Stimulated activated naive CD8-positive, alpha-beta T cell treated with anti-CD3 and anti-CD28 coated beads, Interleukin-15, Interleukin-2, amounts not matched to agents 100 ng/mL and 50 ng/mL, for 24 hours (primary cell): ENCODE data around the gene TSSK2.
A peak's percentile ranks its signal among the peaks of the same experiment; 100 is the strongest.

Experiments used
- H3K27ac Mint-ChIP-seq: one replicate; pipeline ENCODE4 v1.8.0; 2021; ENCODE audit warnings: mild to moderate bottlenecking, mixed read lengths
- H3K27me3 Mint-ChIP-seq: one replicate; pipeline ENCODE4 v1.8.0; 2021; ENCODE audit warnings: mixed read lengths
- H3K36me3 Mint-ChIP-seq: one replicate; pipeline ENCODE4 v1.8.0; 2021; ENCODE audit warnings: low read depth, mixed read lengths
- H3K4me1 Mint-ChIP-seq: one replicate; pipeline ENCODE4 v1.8.0; 2021; ENCODE audit warnings: low read depth, mixed read lengths
- H3K4me3 Mint-ChIP-seq: one replicate; pipeline ENCODE4 v1.8.0; 2021; ENCODE audit warnings: mild to moderate bottlenecking, mixed read lengths
- H3K9me3 Mint-ChIP-seq: one replicate; pipeline ENCODE4 v1.8.0; 2021; ENCODE audit warnings: mixed read lengths

TSSK2 gene

DNA sequence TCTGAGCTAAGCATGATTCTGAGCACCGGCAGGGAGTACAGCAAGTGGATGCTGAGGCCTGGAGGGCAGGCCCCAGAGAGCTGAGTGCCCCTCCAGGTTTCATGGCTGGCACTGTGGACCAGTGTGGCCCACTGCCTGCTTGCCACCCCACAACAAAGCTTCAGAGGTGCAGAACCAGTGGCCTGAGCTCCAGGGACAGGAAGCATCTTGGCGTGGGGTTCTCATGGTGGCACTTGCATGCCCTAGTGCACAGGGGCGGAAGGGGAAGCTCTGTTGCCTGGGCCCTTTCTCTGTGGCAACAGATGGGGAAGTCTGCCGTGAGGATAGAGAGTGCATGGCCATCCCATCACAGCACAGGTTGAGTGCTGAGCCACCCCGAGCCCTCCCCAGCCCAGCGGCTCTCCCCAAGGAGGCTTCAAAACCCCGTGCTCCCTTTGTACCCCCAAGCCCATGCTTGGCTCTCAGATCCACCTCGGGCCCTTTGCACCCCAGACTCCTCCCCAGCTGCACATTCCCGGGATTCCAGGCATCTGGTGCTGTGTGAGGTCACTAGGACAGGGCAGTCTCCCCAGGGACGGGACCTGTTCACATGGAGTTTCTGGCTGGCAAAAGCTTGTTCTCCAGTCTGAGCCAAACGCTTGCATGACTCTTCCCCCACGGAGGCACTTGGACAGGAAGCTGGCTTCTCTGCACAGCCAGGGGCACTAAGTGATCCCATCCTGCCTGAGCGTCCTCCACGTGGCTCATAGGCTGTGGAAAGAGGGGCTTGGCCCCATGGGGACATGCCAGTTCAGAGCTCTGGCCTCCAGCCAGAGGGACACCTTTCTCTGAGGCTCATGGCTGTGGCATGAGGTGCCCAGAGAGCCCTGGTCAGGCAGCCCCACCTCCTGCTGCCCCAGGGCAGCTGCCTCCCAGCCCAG, 43.3 kb downstream of the TSSK2 start:
- peaks cover 11% of the 10 kb centered on the region for H3K27me3 Mint-ChIP-seq
- no peak overlapping the region for H3K27ac Mint-ChIP-seq
- peaks cover 39% of the 10 kb centered on the region for H3K4me1 Mint-ChIP-seq
- no peaks in the 10 kb centered on the region for H3K9me3 Mint-ChIP-seq
- H3K36me3 Mint-ChIP-seq: peaks cover 12% of the 10 kb centered on the region
- H3K4me3 Mint-ChIP-seq: no peak overlapping the region

DNA sequence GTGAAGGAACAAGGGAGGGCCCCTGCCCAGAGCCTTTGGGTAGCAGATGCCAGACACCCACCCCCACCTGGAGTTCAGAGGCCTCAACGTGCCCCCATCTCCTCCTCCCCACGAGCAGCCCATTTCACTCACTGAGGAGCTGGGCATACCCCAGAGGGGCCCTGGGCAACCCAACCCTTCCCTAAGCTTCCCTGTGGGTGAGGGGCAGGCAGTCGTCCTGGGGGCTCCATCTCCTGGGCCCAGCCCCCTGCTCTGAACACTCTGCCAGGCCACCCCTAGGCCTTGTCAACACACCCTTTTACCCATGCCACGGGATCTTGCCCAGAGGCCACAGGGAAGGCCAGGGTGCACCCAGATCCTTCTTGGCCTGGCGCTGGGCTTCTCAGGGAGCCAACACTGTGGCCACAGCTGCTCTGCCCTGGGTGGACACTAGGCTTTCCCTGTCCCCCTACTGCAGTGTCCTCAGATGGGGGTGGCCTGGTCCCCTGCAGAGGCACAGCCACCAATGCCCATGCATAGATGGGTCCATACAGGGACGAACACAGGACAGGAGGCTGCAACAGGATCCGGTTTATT, 44.0 kb downstream of the TSSK2 start:
- Mint-ChIP-seq H3K4me3 (no peak overlapping the region), H3K27me3 (peaks cover 7% of the 10 kb centered on the region), H3K27ac (no peak overlapping the region), H3K9me3 (no peaks in the 10 kb centered on the region), H3K36me3 (peaks cover 12% of the 10 kb centered on the region), H3K4me1 (peaks cover 40% of the 10 kb centered on the region)

DNA sequence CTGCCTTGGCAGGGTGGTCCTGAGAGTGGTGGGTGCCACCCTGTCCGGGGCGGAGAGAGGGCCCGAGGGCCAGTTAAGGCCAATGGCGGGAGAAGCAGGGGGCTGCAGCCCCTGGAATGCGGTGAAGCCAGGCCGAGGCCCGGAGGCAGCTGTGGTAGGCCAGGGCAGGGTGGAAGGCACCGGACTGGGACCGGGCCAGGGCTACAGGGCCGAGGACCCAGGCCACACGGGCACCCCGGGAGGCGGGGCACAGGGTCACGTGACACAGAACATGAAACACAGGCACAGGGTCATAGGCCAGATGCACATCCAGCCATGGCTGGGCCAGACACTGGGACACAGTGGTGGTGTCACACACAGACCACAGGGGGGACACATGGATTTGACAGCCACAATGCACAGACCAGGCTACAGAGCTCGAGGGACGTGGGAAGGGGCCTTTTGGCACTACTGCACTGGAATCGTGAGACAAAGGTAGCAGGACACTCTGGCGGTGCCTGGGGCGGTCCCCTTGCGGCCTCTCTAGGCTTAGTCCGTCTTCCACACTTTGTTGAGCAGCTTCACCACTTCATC, 44.6 kb downstream of the TSSK2 start:
- peaks cover 3% of the 10 kb centered on the region for H3K27me3 Mint-ChIP-seq
- H3K9me3 Mint-ChIP-seq: no peaks in the 10 kb centered on the region
- H3K36me3 Mint-ChIP-seq: peaks cover 12% of the 10 kb centered on the region
- H3K27ac Mint-ChIP-seq: no peak overlapping the region
- H3K4me3 Mint-ChIP-seq: no peak overlapping the region
- H3K4me1 Mint-ChIP-seq: peaks cover 34% of the 10 kb centered on the region

DNA sequence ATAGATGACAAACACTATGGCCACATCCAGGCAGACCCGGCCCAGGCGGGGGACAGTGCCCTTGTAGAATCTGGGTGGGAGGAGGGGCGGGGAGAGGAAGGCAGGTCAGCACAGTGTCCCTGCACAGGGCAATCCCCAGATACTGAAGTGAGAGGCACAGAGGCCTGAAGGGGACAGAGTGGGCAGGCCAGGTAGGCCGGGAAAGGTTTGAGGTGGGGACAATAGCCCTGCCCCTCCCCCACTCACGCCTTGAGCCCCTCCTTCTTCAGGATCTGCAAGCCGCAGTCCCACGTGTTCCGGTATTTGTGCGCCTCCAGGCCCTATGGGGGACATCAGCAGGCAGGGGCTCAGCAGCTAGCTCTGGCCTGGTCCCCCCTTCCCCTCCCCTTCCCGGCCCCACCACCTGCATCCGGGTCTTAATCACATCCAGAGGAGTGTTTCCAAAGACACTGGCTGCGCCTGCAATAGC, 45.1 kb downstream of the TSSK2 start:
- Mint-ChIP-seq H3K9me3 (no peaks in the 10 kb centered on the region), H3K4me3 (no peak overlapping the region), H3K4me1 (peaks cover 33% of the 10 kb centered on the region), H3K36me3 (peaks cover 12% of the 10 kb centered on the region), H3K27me3 (no peaks in the 10 kb centered on the region), H3K27ac (no peak overlapping the region)

DNA sequence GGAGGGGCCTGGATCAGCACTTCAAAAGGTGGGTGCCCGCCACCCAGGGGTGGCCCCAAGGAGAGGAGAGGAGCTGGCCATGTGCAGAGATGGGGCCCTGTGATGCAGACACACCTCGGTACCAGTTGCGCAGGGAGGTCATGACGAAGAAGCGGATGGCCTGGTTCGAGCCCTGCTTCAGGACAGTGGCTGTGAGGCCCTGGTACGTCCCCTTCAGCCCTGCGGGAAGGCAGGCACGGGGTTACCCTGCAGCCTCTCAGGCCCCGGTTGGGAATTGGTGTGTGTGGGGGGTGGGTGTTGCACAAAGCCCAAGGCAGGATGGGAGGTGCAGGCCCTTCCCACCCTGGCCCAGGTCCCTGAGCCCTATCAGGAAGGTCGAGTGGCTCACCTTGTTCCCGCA, 45.6 kb downstream of the TSSK2 start:
- Mint-ChIP-seq H3K4me1 (peaks cover 35% of the 10 kb centered on the region), H3K36me3 (peaks cover 12% of the 10 kb centered on the region), H3K27me3 (no peaks in the 10 kb centered on the region), H3K9me3 (no peaks in the 10 kb centered on the region), H3K27ac (no peak overlapping the region), H3K4me3 (peak overlapping the region; percentile 56)

DNA sequence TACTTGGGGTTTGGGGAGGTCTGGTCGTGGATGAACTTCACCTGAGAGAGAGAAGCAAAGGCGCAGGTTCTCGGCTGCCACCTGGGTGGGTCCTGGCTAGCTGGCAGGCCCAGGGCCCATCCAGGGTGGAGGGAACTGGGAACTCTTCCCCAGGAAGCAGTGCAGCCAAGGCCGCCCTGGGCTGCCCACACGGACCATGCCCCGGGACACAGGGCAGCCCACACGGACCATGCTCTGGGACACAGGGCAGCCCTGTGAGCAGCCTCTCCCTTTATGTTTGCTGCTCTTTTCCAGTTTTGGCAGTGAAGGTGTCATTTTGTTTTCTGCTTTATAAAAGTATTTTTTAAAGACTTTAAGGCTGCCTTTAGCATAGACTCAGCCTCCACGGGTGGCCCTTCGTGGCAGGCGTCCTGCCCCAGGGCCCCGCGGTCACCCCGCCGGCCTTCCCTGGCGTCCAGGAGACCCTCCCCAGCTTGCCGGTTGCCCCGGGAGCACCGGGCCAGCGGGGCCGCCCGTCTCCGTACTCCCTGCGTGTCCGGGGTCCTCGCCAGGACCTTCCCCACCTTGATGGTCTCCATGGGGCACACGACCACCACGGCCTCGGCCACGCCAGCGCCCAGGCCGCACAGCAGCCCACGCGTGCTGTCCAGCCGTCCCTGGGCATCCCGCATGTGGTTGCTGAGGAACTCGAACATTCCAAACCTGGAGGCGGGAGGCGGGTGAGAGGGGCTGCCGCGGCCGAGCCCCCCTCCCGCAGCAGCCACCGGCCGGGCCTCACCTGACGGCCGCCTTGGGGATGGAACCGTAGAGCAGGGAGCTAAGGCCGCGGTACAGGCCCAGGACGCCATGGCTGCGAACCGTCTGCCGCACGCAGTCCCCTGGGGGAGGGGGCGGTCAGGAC, 46.3 kb downstream of the TSSK2 start:
- H3K4me1 Mint-ChIP-seq: peaks cover 38% of the 10 kb centered on the region
- no peak overlapping the region for H3K27ac Mint-ChIP-seq
- H3K4me3 Mint-ChIP-seq: peak overlapping the region; percentile 75
- H3K9me3 Mint-ChIP-seq: no peaks in the 10 kb centered on the region
- peaks cover 8% of the 10 kb centered on the region for H3K36me3 Mint-ChIP-seq
- H3K27me3 Mint-ChIP-seq: no peaks in the 10 kb centered on the region

DNA sequence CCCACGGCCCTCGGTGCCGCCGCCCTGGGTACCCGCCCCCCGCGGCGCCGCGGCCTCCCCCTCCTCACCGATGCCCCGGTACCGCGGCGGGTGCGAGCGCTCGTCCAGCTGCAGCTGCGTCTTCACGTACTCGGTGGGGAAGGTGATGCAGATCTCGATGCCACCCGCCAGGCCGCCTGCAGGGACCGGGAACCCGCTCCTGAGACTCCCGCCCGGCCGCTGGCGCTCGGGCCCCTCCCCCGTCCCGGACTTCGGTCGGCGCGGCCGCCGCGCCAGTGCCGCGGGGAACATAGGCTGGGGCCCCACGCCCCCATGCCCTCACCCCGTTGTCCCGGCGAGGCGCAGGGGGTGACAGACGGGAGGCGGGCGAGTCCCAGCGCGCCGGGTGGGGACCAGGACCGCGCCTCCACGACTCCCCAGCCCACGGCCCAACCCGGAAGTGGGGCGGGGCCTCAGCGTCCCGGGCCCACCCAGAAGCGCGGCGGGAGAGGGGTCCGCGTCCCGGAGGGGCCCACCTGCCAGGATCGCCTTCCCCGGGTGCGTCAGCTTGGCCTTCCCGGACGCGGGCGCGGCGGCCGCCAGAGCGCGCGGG, 47.1 kb downstream of the TSSK2 start:
- Mint-ChIP-seq H3K27ac (no peak overlapping the region), H3K27me3 (no peaks in the 10 kb centered on the region), H3K36me3 (peaks cover under 1% of the 10 kb centered on the region), H3K9me3 (no peaks in the 10 kb centered on the region), H3K4me1 (peaks cover 33% of the 10 kb centered on the region), H3K4me3 (peak overlapping the region; percentile 58)

DNA sequence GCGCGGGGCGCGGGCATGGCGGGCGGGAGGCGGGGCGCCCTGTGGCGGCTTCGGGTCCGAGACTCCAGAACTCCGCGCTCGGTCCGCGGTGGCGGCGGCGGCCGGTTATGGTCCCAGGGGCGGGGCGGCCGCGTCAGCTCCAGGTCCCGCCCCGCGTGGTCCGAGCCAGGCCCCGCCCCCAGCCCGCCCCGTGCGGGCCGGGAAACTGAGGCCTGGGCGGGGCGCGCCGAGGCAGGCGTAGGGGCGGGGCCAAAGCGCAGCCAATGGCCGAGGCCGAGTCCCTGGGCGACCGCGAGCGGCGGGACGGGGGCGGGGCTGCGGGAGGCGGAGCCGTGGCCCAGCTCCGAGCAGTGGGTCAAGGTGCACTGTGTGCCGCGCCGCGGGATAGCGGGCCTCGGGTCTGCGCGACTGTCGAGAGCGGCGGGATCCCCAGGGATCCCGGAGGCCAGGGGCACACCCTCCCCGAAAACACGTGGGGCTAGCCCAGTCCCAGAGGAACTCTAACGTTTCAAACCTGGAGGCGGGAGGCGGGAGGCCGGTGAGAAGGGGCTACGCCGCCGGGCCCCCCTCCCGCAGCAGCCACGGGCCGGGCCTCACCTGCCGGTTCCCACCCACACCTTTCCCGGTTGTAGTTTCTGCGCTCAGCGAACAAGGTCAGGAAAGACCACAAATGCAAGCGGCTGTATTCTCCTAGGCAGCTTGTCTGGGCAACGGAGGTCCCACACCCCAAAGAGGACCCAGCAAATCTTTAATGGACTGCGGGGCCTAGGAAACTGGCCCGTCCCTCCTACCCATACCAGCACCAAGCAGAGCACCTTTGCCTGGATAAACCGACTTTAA, 47.8 kb downstream of the TSSK2 start, which contains the start of gene SLC25A1:
Gene SLC25A1, minus strand, starts transcription at position 80 of the 840 bp plus-strand sequence. Its CDS starts 63 bp downstream, at position 17.
- peaks cover 27% of the 10 kb centered on the region for H3K4me1 Mint-ChIP-seq
- H3K9me3 Mint-ChIP-seq: no peaks in the 10 kb centered on the region
- peak within 1 kb of the TSS; percentile 26 for H3K27ac Mint-ChIP-seq
- no peaks in the 10 kb centered on the region for H3K27me3 Mint-ChIP-seq
- no peaks in the 10 kb centered on the region for H3K36me3 Mint-ChIP-seq
- peak within 1 kb of the TSS; percentile 82 for H3K4me3 Mint-ChIP-seq

DNA sequence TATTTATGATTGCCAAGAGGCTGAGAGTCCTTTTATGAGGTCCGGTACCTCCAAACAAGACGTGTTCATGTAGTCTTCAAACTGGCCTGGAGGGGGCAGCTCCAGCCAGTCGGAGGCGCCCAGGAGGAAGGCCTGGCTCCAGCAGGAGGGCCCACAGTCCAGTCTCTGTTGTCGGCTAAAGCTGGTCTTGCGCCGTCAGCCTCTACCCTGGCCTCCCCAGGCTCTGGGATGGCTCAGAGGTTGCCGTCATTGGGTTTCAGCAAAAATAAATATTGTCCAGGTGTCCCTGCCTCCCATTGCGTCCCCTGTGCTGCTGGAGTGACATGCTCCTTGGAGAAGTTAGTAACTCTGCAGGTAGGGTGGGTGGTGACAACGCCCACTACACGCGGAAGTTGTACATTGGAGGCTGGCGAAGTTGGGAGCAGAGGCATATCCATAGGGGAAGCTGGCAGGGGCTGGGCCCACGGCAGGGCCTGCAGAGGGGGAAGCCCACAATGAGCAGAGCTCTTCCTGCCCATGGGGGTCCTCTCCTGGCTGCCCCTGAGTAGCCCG, 48.5 kb downstream of the TSSK2 start:
- Mint-ChIP-seq H3K4me3 (peak overlapping the region; percentile 82), H3K36me3 (no peaks in the 10 kb centered on the region), H3K27me3 (no peaks in the 10 kb centered on the region), H3K4me1 (peaks cover 24% of the 10 kb centered on the region), H3K9me3 (no peaks in the 10 kb centered on the region), H3K27ac (peak overlapping the region; percentile 26)

DNA sequence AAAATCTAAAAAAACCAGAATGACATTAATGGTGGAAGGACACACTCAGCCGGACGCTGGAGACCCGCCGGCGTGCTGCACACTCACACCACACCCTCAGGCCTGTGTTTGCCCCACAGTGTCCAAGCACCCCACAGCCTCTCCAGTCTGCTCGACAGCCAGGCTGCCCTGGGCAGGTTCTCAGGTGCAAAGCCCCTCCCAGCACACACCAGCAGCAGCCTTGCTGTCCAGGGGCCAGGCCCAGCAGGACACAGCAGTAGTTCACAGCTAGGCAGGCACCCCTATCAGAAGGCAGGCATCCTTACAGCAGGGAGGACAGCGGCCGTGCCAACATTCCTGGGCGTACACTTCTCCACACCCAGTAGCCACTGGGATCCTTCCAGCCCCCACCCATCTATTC, 49.1 kb downstream of the TSSK2 start:
- H3K4me3 Mint-ChIP-seq: no peak overlapping the region
- H3K27me3 Mint-ChIP-seq: no peaks in the 10 kb centered on the region
- no peaks in the 10 kb centered on the region for H3K36me3 Mint-ChIP-seq
- peaks cover 23% of the 10 kb centered on the region for H3K4me1 Mint-ChIP-seq
- H3K9me3 Mint-ChIP-seq: no peaks in the 10 kb centered on the region
- no peak overlapping the region for H3K27ac Mint-ChIP-seq

DNA sequence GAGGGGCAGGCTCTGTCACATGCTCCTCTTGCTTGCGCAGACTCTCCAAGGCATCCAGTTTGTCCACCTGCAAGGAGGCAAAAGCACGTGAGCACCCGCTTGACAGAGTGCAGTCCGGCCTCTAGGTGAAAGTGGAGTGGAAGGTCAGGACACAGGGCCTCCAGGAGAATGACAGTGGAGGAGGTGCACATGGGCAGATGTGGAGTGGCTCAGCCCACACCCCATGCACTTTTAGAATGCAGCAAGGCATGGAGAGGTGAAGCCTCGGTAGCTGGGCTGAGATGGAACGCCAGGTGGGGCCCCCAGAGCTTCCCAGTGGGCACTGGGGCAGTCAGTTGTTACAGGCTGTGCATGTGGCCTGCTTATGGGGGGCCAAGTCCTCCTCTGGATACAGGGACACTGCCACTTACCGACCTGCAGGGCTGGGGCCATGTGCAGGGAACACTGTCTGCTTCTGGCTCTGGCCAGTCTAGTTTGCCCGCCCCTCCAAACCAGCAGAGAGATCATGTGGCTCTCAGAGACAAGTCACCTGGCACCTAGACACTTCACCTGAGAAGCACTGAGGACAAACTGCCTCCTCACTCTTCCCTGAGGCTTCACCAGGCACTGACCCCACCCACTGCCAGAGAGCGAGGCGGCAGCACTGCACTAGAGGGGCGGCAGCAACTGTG, 49.8 kb downstream of the TSSK2 start:
- Mint-ChIP-seq H3K36me3 (no peaks in the 10 kb centered on the region), H3K4me1 (peaks cover 23% of the 10 kb centered on the region), H3K4me3 (no peak overlapping the region), H3K27me3 (no peaks in the 10 kb centered on the region), H3K9me3 (no peaks in the 10 kb centered on the region), H3K27ac (no peak overlapping the region)

DNA sequence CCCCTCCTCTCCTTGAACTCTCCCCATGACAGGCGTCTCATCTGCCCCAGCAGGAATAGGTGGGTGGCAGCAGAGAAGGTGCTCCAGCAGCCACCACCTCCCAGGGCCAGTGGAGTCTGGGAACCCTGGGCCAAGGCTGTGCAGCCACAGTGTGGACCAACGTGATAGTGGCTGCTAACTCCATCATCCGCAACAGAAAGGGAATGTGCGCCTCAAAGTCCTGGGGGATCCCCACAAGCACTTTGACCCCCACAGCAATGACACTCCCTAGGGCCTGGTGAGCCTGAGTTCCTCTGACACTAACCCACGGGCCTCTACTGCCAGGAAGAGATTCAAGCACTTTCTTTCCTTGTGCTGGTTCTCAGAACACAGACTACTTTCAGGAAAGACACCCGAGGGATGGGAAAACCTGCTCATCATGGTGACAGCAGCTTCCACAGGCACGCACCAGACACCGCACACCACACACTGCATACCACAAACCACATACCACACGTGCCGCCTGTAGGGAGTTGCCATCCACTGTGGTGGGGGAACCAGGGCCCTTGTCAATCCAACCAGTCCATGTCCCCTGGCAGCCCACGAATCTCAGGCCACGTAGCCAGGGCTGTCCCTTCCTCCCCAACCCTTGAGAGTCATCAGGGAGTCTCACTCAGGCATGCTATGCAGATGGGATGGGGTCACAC, 50.8 kb downstream of the TSSK2 start:
- no peaks in the 10 kb centered on the region for H3K9me3 Mint-ChIP-seq
- no peak overlapping the region for H3K4me3 Mint-ChIP-seq
- H3K27me3 Mint-ChIP-seq: no peaks in the 10 kb centered on the region
- H3K4me1 Mint-ChIP-seq: peaks cover 23% of the 10 kb centered on the region
- peak overlapping the region; percentile 51 for H3K27ac Mint-ChIP-seq
- no peaks in the 10 kb centered on the region for H3K36me3 Mint-ChIP-seq
